Measurements from ENCODE around the gene MAPK8IP2. TPM values are rescaled to one million over a fixed set of nuclear protein-coding genes. Genes with fewer than 3 reads are reported as not detected.

The MAPK8IP2 gene
- total and polyA plus RNA-seq, 2 of the 13 experiments (the other 11 are each of a cell fraction or from before 2014, with no cell fraction given) = 1.3 to 2.6 TPM

DNA sequence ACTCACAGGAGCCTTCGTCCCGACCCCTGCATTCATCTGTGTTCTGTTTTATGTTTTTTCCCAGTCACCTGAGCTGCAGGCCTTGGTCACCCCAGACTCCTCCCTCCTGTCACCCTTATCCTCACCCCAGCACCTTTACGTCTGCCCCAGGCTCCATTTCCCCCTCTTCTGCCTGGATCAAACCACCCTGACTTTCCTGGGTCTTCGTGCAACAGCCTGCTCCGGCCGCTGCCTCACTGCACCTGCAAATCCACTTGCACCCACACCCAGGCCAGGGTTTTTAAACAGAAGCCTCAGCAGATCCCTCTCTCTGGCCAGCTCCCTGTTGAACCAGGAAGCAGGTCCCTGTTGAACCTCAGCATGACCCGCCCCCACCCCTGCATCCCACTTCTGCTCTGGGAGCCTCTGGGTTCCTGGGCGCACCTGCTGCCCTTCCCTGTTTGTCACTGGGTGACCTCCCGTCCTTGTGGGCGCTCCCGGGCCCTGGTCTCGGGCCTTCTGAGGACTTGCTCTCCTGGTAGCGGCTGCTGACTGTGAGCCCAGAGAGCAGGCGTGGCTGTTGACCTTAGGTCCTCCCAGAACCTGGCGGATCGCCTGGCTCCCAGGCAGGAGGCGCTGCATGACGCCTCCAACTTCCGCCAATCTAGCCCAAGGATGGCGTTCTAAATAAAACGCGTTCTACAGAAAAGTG lies 12.8 kb downstream of the MAPK8IP2 start (continued):
- TF ChIP-seq DZIP1 (CRISPR knock-in tag; IDR thresholded peaks at IDR 0.05) (no peak), SIN3A (IDR thresholded peaks at IDR 0.05; ENCODE audit: borderline replicate concordance, low read depth, low read length) (no peak), TAF15 (IDR thresholded peaks at IDR 0.05; ENCODE audit: low read depth, low read length, poor library complexity, severe bottlenecking) (no peak), MNT (IDR thresholded peaks at IDR 0.05) (no peak), STAG1 (CRISPR knock-in tag; IDR thresholded peaks at IDR 0.05) (peak; percentile 46), POLR2A (IDR thresholded peaks at IDR 0.05; ENCODE audit: insufficient read depth in 1 of 2, low read depth in 2 of 2, low read length in 2 of 2) (peak in 1 of 2 experiments; percentile 75; a peak in 2 of 4 replicates), SPEN (CRISPR knock-in tag; IDR thresholded peaks at IDR 0.05; ENCODE audit: low read depth) (no peak; the same call in 1 of the 2 replicates), TEAD3 (CRISPR knock-in tag; optimal IDR thresholded peaks at IDR 0.05; ENCODE audit: borderline replicate concordance) (peak; percentile 17), ZKSCAN8 (CRISPR knock-in tag; IDR thresholded peaks at IDR 0.05; ENCODE audit: borderline replicate concordance) (no peak), ARNT (IDR thresholded peaks at IDR 0.05) (no peak), ZNF746 (CRISPR knock-in tag; IDR thresholded peaks at IDR 0.05) (no peak), IRX3 (CRISPR knock-in tag; IDR thresholded peaks at IDR 0.05; ENCODE audit: borderline replicate concordance, low read depth) (no peak), GPBP1L1 (CRISPR knock-in tag; IDR thresholded peaks at IDR 0.05) (no peak), RARG (CRISPR knock-in tag; IDR thresholded peaks at IDR 0.05; ENCODE audit: low read depth) (no peak), ZNF607 (CRISPR knock-in tag; IDR thresholded peaks at IDR 0.05; ENCODE audit: borderline replicate concordance) (peak; percentile 35; the same call in 1 of the 2 replicates), ZNF770 (CRISPR knock-in tag; IDR thresholded peaks at IDR 0.05) (no peak), ZC3H13 (CRISPR knock-in tag; IDR thresholded peaks at IDR 0.05) (no peak), DMTF1 (CRISPR knock-in tag; IDR thresholded peaks at IDR 0.05) (no peak)
- TF ChIP-seq, protein P1, sequence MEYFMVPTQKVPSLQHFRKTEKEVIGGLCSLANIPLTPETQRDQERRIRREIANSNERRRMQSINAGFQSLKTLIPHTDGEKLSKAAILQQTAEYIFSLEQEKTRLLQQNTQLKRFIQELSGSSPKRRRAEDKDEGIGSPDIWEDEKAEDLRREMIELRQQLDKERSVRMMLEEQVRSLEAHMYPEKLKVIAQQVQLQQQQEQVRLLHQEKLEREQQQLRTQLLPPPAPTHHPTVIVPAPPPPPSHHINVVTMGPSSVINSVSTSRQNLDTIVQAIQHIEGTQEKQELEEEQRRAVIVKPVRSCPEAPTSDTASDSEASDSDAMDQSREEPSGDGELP (IDR thresholded peaks at IDR 0.05; ENCODE audit: borderline replicate concordance, low read depth) = no peak
